GM04503 (cell line): ENCODE measurements around the gene TIMP3.
A peak's percentile ranks its signal among the peaks of the same experiment; 100 is the strongest.
"Not testable (repeated sequence)": the region's sequence is repeated elsewhere in the genome, so short reads cannot be mapped to it uniquely, and the experiment has no call there.

Source experiments
- DNase-seq: peaks from one replicate; pipeline ENCODE4 v3.0.0-alpha.2; 2012; ENCODE audit warnings: low read depth

The TIMP3 gene

GRCh38 chr22:32855045-32855756 is 53.7 kb downstream of the TIMP3 start:
- no peak for DNase-seq

DNA sequence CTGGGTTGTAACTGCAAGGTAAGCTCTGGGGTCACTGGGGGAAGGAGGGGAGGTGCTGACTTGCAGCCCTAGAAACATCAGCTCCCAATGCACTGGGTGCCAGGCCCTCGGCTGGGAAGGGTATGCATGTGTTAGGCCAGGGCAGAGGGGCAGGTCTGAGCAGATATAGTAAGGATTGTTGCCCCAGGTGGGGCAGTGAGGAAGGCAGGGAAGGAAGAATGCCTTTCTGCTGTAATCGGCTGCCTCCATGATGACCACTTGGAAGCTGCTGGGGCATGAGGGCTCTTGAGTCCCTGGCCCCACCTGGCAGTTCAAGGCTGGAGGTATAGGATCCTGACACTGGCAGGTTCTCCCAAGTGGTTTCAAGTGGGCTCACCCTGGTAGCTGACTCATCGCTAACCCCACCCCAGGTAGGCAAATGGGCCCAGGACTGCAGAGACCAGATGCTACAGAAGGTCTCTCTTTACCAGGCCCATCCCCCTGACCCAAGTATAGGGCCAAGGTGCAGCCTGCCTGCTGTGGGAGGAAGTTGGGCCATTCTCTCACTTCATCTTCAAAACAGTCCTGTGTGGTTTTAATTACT is 56.7 kb downstream of the TIMP3 start:
- DNase-seq: no peak

DNA sequence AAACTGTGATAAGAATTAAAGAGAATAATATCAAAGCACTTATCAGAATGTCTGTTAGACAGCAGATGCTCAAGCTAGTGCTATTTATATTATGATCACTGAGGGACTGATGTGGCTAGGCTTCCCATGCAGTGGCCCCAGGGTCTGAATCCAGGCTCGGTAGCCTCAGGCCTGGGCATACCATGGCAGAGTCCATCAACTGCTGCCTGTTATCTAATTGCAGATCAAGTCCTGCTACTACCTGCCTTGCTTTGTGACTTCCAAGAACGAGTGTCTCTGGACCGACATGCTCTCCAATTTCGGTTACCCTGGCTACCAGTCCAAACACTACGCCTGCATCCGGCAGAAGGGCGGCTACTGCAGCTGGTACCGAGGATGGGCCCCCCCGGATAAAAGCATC is 57.5 kb downstream of the TIMP3 start:
- DNase-seq: no peak

- no peak for DNase-seq
Measured at GRCh38 chr22:32859743-32860142, 58.2 kb downstream of the TIMP3 start.

DNA sequence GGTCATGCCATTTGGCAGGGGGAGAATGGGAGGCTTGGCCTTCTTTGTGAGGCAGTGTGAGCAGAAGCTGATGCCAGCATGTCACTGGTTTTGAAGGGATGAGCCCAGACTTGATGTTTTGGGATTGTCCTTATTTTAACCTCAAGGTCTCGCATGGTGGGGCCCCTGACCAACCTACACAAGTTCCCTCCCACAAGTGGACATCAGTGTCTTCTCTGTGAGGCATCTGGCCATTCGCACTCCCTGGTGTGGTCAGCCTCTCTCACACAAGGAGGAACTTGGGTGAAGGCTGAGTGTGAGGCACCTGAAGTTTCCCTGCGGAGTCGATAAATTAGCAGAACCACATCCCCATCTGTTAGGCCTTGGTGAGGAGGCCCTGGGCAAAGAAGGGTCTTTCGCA is 59.8 kb downstream of the TIMP3 start:
- DNase-seq: no peak

- no peak for DNase-seq
Measured at GRCh38 chr22:32862083-32862482, 60.6 kb downstream of the TIMP3 start.

- no peak for DNase-seq
Measured at GRCh38 chr22:32862936-32863661, 61.6 kb downstream of the TIMP3 start.

GRCh38 chr22:32864041-32864440 is 62.5 kb downstream of the TIMP3 start:
- no peak for DNase-seq

DNA sequence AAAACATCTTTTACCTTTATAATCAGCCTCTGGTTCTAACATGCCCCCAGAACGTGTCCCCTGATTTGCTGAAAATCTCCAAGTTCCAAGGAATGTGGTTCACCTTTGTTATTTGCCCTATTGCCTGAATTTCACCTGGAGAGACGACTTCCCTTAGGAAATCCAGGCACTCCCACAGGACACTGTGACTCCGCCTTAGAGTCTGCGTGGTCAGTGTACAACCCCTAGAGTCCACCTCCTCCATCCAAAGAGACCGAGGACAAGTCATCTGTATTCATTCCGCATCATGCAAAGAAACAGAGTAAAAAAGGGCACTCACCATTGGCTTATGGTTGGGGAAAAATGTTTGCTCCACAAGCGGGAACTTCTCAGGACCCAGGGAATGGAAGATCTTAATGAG is 63.1 kb downstream of the TIMP3 start:
- no peak for DNase-seq

- no peak for DNase-seq
Measured at GRCh38 chr22:32866953-32867352, 65.4 kb downstream of the TIMP3 start.

- no peak for DNase-seq
Measured at GRCh38 chr22:32868946-32869345, 67.4 kb downstream of the TIMP3 start.

DNA sequence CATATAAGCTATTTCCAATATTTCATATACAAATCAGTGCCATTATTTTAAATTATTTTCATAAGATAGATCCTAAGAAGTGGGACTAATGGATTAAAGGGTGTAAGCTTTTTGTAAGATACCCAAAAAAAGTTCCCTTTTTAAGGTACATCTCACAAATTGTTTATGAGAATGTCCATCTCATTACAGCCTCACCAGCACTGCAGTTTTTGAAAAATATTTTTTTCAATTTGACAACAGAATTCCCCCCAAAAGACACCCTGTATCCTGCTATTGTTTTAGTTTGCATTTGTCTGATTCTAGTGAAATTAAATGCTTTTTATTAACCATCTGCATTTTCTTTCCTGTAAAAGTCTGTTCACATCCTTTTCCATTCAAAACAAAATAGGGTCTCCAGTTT is 69.0 kb downstream of the TIMP3 start:
- no peak for DNase-seq

DNA sequence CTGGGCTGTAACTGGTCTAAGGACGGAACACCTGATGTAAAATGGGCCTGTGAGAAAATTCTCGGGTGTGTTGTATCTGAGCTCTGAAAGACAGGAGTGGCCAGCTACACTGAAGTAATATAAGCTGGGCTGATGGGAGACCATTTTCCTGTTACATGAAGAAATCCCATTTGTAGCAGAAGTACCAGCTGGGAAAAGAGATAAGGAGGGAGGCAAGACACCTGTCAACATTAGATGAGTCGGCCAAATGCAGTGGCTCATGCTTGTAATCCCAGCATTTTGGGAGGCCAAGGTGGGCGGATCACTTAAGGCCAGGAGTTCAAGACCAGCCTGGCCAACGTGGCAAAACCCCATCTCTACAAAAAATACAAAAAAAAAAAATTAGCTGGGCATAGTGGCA is 72.1 kb downstream of the TIMP3 start:
- DNase-seq: not testable (repeated sequence)

- DNase-seq: no peak
Measured at GRCh38 chr22:32874385-32874784, 72.9 kb downstream of the TIMP3 start.

DNA sequence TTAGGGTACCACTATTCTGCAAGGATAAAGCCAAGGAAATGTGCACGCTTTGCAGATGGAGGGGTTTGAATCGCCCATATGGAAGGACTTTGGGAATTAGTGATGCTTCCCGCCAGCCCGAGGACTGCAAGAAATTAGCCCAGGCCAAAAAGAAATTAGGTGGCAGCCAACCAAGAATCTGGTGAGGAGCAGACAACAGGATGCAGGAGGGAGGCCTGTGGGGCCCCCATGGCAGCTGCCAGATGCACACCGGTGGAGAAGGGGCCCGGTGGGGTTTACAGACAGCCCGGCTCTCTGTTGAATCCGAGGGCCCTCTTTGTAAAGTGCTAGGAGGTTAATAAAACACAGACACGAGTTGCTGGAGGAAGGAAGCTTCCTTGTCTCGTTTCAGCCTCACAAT is 73.5 kb downstream of the TIMP3 start:
- DNase-seq: no peak

GRCh38 chr22:32876516-32876915 is 75.0 kb downstream of the TIMP3 start:
- no peak for DNase-seq

DNA sequence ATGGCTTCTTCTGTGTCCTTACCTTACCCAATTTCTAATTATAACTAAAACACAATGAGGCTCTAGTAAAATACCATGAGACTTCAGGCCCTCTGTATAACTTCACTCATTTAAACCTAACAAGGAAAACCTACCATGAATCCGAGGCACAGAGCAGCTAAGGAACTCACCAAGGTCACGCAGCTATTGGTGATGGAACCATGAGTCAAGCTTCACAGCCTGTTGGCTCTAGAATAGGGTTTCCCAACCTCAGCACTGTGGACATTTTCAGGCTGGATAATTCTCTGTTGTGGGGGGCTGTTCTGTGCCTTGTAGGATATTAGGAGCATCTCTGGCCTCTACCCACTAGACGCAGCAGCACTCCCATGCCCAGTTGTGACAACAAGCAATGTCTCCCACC is 75.7 kb downstream of the TIMP3 start:
- no peak for DNase-seq

- DNase-seq: no peak
Measured at GRCh38 chr22:32879550-32879949, 78.0 kb downstream of the TIMP3 start.

DNA sequence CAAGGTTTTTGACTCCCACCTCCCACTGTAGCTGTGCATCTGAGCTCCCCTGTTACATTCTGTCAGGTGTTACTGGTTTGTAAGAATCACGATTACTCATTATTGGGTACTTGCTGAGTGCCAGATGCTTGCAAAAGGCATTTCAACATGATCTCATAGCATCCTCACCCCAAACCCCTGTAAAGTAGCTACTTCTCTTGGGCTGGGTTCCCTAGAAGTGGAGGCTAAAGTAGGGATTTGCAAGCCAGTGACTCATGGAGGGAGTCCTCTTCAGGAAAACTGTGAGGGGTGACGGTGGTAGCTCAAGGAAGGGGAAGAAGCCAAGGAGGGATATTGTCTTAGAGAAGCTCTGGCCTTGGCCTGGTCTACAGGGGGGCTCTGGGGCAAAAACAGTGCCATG is 78.6 kb downstream of the TIMP3 start:
- peak; percentile 31 for DNase-seq

- no peak for DNase-seq
Measured at GRCh38 chr22:32880505-32880892, 79.0 kb downstream of the TIMP3 start.

GRCh38 chr22:32880893-32881596 is 79.5 kb downstream of the TIMP3 start:
- no peak for DNase-seq

DNA sequence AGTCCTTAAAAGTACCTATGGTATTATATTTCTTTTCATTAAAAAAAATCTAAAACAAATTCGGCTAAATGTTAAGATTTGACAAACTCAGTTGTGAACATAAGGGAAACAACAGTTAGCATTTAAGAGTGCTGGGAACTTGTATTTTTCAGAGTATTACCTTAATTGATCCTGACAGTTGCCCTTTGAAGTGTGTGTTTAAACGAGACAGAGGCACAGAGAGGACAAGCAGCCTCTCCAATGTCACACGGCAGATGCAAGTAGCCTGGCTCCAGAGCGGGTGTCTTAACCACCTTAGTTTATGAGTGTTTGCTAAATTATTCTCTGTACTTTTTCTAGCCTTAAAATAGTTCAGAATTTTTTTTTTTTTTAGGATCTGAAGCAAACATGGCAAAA is 80.9 kb downstream of the TIMP3 start:
- DNase-seq: no peak
